Retinal pigment epithelial cell (primary cell): ENCODE measurements around the gene RGL1.

Source experiments
- DNase-seq: peaks from one replicate; pipeline ENCODE4 v3.0.0-alpha.2; 2010; ENCODE audit warnings: low read depth
- H3K4me3 ChIP-seq: 2 replicates; pipeline ENCODE4 v1.5.1; 2011; ENCODE audit warnings: mild to moderate bottlenecking, low read length, control low read depth, moderate library complexity
- TF ChIP-seq, protein P1 (sequence below): conservative IDR thresholded peaks from 2 replicates; pipeline ENCODE4 v1.5.1; 2011; ENCODE audit warnings: low read depth, low read length, control low read depth, inconsistent platforms

Gene RGL1

GRCh38 chr1:183953031-183953430, 148.1 kb downstream of the RGL1 start:
- TF ChIP-seq, protein P1, sequence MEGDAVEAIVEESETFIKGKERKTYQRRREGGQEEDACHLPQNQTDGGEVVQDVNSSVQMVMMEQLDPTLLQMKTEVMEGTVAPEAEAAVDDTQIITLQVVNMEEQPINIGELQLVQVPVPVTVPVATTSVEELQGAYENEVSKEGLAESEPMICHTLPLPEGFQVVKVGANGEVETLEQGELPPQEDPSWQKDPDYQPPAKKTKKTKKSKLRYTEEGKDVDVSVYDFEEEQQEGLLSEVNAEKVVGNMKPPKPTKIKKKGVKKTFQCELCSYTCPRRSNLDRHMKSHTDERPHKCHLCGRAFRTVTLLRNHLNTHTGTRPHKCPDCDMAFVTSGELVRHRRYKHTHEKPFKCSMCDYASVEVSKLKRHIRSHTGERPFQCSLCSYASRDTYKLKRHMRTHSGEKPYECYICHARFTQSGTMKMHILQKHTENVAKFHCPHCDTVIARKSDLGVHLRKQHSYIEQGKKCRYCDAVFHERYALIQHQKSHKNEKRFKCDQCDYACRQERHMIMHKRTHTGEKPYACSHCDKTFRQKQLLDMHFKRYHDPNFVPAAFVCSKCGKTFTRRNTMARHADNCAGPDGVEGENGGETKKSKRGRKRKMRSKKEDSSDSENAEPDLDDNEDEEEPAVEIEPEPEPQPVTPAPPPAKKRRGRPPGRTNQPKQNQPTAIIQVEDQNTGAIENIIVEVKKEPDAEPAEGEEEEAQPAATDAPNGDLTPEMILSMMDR: no peak
- DNase-seq: no peak
- H3K4me3 ChIP-seq: no peak overlapping the region

GRCh38 chr1:183954496-183954895, 149.6 kb downstream of the RGL1 start:
- H3K4me3 ChIP-seq: no peak overlapping the region
- DNase-seq: no peak
- TF ChIP-seq, protein P1: no peak

DNA sequence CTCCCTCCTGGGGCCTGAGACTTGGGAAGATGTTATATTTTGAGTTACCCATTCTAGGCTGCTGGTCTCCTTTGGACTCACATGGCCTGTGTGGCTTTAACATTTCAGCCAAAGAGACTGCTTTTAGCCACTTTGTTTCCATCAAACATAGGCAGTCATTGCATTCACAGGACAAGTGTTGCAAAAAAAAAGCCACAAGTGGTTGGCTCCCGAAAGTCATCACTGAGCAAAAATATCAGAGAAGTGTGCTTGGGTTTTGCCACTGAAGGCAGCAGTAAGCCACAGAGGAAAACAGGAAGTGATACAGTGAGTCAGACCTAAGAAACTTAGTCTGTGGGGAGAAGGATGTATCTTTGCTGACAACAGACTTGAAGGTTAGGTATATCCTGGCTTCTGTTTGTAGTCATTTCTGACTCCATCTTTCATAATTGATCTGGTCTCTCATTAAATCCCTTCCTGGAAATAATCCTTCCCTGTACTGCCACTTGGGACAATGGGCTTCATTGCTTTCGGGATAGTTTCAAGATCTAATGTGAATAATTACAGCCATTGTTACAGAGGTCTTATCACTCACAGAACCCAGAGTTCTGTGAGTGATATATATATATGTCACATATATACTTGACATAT, 151.8 kb downstream of the RGL1 start:
- DNase-seq: peak; percentile 35
- TF ChIP-seq, protein P1: peak; percentile 37
- H3K4me3 ChIP-seq: no peak overlapping the region

- DNase-seq: no peak
- no peak overlapping the region for H3K4me3 ChIP-seq
- TF ChIP-seq, protein P1: no peak
These were observed 152.4 kb downstream of the RGL1 start for GRCh38 chr1:183957216-183957830.

DNA sequence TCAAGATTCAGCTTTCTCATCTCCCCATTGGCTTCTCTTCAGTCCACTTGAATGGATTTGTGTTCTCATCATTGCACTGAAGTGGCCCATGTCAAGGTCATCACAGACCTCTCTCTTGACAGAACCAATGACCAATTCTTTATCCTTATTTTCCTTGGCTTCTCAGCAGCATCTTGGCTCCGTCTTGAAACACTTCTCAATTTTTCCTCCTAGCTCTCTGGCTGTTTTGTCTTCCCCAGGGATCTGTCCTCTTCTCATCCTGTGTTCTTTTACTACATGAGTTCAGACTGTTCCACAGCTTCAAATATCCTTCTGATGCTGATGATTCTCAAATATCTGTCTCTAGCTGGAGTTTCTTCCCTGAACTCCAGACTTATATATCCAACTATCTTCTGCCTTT, 154.0 kb downstream of the RGL1 start:
- no peak overlapping the region for H3K4me3 ChIP-seq
- DNase-seq: no peak
- TF ChIP-seq, protein P1: no peak

- H3K4me3 ChIP-seq: no peak overlapping the region
- TF ChIP-seq, protein P1: no peak
- DNase-seq: no peak
These were observed 156.2 kb downstream of the RGL1 start for GRCh38 chr1:183961132-183961531.

DNA sequence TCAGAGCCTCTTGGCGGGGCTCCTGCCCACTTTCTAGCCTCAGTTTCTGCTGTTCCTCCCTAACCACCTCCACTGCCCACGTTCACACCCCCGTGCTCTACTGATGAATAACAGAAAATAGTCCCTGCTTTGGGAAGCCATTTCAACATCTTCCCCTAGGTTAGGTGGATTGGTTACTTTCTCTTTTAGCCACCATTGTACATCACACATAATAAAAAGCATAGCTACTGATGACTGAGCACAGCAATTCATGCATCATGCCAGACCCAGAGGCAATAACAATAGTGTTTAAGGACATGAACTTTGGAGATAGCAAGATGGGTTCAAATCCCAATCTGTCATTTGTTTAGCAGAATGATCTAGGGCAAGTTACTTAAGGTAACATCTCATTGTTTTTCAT, 158.0 kb downstream of the RGL1 start:
- DNase-seq: no peak
- TF ChIP-seq, protein P1: no peak
- no peak overlapping the region for H3K4me3 ChIP-seq
